Esophagus muscularis mucosa (tissue), 3 donors: ENCODE measurements around the gene SBNO2.

ENCODE experiments used
- POLR2A ChIP-seq: fragments of 450-650 bp; IDR thresholded peaks from one replicate; pipeline ENCODE4 v1.6.1; 2017; ENCODE audit warnings: antibody characterized with exemption, moderate library complexity, mild to moderate bottlenecking, low read depth
- TF ChIP-seq, protein P1 (sequence below), 3 experiments: fragments of 200-600 bp in 2 of 3; fragments of 450-650 bp in 1 of 3; sonication (generic) in 2 of 3; IDR thresholded peaks; one replicate each; pipeline ENCODE4 v1.5.1; 2017 to 2019; ENCODE audit warnings: antibody characterized with exemption in 3 of 3, mild to moderate bottlenecking in 2 of 3, moderate library complexity in 1 of 3

DNA sequence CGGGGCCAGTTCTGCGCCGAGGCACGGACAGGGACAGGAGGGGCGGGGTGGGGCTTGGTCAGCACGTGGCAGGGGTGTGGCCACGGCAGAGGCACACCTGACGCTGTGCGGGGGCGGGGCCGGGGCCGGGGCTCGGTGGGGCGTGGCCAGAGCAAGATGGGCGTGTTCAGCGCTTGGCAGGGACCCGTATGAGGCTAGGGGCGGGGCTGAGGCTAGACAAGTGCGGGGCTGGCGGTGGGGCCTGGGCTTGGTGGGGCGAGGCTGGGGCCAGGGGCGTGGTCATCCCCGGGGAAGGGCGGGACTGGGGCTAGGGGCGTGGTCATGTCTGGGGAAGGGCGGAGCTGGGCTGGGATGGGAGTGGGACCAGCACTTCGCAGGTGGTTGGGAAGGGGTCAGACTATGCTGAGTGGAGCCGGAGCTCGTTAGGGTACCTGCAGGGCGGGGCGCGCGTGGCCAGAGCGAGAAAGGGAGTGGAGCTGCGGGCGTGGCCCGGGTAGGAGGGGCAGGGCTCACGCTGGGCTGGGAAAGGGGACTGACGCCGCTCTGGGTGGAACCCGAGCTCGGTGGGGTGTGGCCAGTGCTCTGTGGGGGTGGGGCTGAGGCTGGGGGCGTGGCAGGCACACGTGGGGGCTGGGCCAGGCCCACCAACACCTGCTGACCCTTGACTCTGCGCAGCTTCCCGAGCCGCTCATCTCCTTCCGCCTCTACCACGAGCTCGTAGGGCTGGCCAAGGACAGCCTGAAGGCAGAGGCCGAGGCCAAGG is 91.7 kb downstream of the SBNO2 start:
- TF ChIP-seq, protein P1, sequence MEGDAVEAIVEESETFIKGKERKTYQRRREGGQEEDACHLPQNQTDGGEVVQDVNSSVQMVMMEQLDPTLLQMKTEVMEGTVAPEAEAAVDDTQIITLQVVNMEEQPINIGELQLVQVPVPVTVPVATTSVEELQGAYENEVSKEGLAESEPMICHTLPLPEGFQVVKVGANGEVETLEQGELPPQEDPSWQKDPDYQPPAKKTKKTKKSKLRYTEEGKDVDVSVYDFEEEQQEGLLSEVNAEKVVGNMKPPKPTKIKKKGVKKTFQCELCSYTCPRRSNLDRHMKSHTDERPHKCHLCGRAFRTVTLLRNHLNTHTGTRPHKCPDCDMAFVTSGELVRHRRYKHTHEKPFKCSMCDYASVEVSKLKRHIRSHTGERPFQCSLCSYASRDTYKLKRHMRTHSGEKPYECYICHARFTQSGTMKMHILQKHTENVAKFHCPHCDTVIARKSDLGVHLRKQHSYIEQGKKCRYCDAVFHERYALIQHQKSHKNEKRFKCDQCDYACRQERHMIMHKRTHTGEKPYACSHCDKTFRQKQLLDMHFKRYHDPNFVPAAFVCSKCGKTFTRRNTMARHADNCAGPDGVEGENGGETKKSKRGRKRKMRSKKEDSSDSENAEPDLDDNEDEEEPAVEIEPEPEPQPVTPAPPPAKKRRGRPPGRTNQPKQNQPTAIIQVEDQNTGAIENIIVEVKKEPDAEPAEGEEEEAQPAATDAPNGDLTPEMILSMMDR (IDR thresholded peaks at IDR 0.05) = no peak
- TF ChIP-seq POLR2A = no peak
